Sigmoid colon (tissue), 7 donors: ENCODE data around the gene CFAP54. TPM values are rescaled to one million over a fixed set of nuclear protein-coding genes. Genes with fewer than 3 reads are reported as not detected.

Experiments
- DNase-seq: peaks from one replicate; pipeline ENCODE4 v3.0.0-alpha.2; 2019
- H3K27ac ChIP-seq, 4 donors: fragments of 200-600 bp; sonication (generic); one replicate each; pipeline ENCODE4 v1.5.1; 2016 to 2019; ENCODE audit warnings: mild to moderate bottlenecking in 1 of 4
- H3K27me3 ChIP-seq, 3 donors: fragments of 200-600 bp; sonication (generic); one replicate each; pipeline ENCODE4 v1.5.1; 2019; ENCODE audit warnings: mild to moderate bottlenecking in 1 of 3
- H3K36me3 ChIP-seq, 4 donors: fragments of 200-600 bp; sonication (generic); one replicate each; pipeline ENCODE4 v1.5.1; 2016 to 2019
- H3K4me1 ChIP-seq, 4 donors: fragments of 200-600 bp; sonication (generic); one replicate each; pipeline ENCODE4 v1.5.1; 2017 to 2019
- H3K4me3 ChIP-seq, 4 donors: fragments of 200-600 bp; sonication (generic); one replicate each; pipeline ENCODE4 v1.5.1; 2017 to 2019; ENCODE audit warnings: mild to moderate bottlenecking in 2 of 4, moderate library complexity in 1 of 4
- H3K9me3 ChIP-seq, 4 donors: fragments of 200-600 bp in 3 of 4; sonication (generic) in 3 of 4; one replicate each; pipeline versions ENCODE4 v1.5.1 to v1.6.1; 2013 to 2019
- EP300 ChIP-seq, 4 donors: sonication (generic); formaldehyde crosslinking; IDR thresholded peaks; one replicate each; pipeline ENCODE4 v1.6.1; 2017; ENCODE audit warnings: antibody characterized with exemption in 4 of 4
- POLR2A ChIP-seq, 2 donors: fragments of 450-650 bp; IDR thresholded peaks; one replicate each; pipeline ENCODE4 v1.6.1; 2016; ENCODE audit warnings: antibody characterized with exemption in 2 of 2, mild to moderate bottlenecking in 2 of 2, moderate library complexity in 2 of 2
- POLR2AphosphoS5 ChIP-seq, 4 donors: sonication (generic); formaldehyde crosslinking; IDR thresholded peaks; one replicate each; pipeline ENCODE4 v1.6.1; 2017; ENCODE audit warnings: antibody characterized with exemption in 4 of 4
- WGBS, 2 donors: extraction: QIAGEN DNeasy Blood & Tissue Kit; methylation state at CpG; one replicate each; pipeline ENCODE4 v1.1.7; 2013; 5-methylcytosine and 5-hydroxymethylcytosine counted together
- intact Hi-C: fragments of 100-400 bp; cut with DNase I; formaldehyde crosslinking; loops from one replicate; pipeline ENCODE4 v1.15.1; 2023
- polyA plus RNA-seq, 3 donors: library from polyadenylated mRNA; stranded (reverse); fragments of 200-250 nt; gene quantifications; one replicate each; pipeline ENCODE4 v1.2.3, GENCODE V29; 2013
- total RNA-seq, 4 donors: library from RNA; depleted of rRNA; stranded (reverse); fragments of >200 nt; gene quantifications; one replicate each; pipeline ENCODE4 v1.1.0, GENCODE V29; 2016
- TF ChIP-seq, protein P1 (sequence below), 4 experiments: fragments of 450-650 bp in 3 of 4; fragments of 200-600 bp in 1 of 4; IDR thresholded peaks; one replicate each; pipeline ENCODE4 v1.5.1; 2016 to 2019; ENCODE audit warnings: antibody characterized with exemption in 4 of 4, mild to moderate bottlenecking in 3 of 4, moderate library complexity in 2 of 4
- donor health status: healthy with polysubstance abuse.
- donor health status: Bipolar disorder and iron deficiency.
- donor health status: healthy.

CFAP54 gene
- total and polyA plus RNA-seq, 7 donors: 0.07 to 10.5 (median 3.1) TPM; not detected in 2

GRCh38 chr12:96908423-96908675 lies 419.0 kb downstream of the CFAP54 start:
- H3K27ac ChIP-seq: peak overlapping the region in 1 of 4 donors; percentile 92
- H3K4me1 ChIP-seq: peaks cover 0 to 40% (median 24%) of the 10 kb centered on the region in 4 donors
- H3K4me3 ChIP-seq: peak overlapping the region in 1 of 4 donors; percentile 89
- intact Hi-C loops: loop anchor here (5.0 kb wide), 1 partner anchor 626 kb away; no protein-coding TSS in a partner anchor
- no peaks in the 10 kb centered on the region for H3K9me3 ChIP-seq
- no peak for DNase-seq
- TF ChIP-seq, protein P1, sequence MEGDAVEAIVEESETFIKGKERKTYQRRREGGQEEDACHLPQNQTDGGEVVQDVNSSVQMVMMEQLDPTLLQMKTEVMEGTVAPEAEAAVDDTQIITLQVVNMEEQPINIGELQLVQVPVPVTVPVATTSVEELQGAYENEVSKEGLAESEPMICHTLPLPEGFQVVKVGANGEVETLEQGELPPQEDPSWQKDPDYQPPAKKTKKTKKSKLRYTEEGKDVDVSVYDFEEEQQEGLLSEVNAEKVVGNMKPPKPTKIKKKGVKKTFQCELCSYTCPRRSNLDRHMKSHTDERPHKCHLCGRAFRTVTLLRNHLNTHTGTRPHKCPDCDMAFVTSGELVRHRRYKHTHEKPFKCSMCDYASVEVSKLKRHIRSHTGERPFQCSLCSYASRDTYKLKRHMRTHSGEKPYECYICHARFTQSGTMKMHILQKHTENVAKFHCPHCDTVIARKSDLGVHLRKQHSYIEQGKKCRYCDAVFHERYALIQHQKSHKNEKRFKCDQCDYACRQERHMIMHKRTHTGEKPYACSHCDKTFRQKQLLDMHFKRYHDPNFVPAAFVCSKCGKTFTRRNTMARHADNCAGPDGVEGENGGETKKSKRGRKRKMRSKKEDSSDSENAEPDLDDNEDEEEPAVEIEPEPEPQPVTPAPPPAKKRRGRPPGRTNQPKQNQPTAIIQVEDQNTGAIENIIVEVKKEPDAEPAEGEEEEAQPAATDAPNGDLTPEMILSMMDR (IDR thresholded peaks at IDR 0.05): no peak
- TF ChIP-seq EP300 (IDR thresholded peaks at IDR 0.05) (no peak), POLR2A (IDR thresholded peaks at IDR 0.05) (no peak), POLR2AphosphoS5 (IDR thresholded peaks at IDR 0.05) (no peak)
- no peaks in the 10 kb centered on the region for H3K27me3 ChIP-seq
- no peaks in the 10 kb centered on the region for H3K36me3 ChIP-seq
- 66 to 71% methylated on average over 3 of the region's 3 CpGs for WGBS, 2 donors

- intact Hi-C loops: no loop called here
- Histone ChIP-seq H3K36me3 (no peaks in the 10 kb centered on the region), H3K9me3 (no peaks in the 10 kb centered on the region), H3K4me1 (peaks cover 0 to 34% (median 24%) of the 10 kb centered on the region in 4 donors), H3K27ac (peak overlapping the region in 2 of 4 donors; percentile 7 to 13), H3K27me3 (no peaks in the 10 kb centered on the region), H3K4me3 (no peak overlapping the region)
- 80 to 89% methylated on average over 2 of the region's 2 CpGs for WGBS, 2 donors
- no peak for DNase-seq
- TF ChIP-seq POLR2AphosphoS5 (IDR thresholded peaks at IDR 0.05): peak in 1 of 4 donors; percentile 58
- TF ChIP-seq, protein P1 (IDR thresholded peaks at IDR 0.05): no peak
These were observed 422.9 kb downstream of the CFAP54 start for GRCh38 chr12:96912261-96912660.

- 95 to 96% methylated on average over 2 of the region's 2 CpGs for WGBS, 2 donors
- no peak for TF ChIP-seq POLR2A (IDR thresholded peaks at IDR 0.05)
- no peak for TF ChIP-seq POLR2AphosphoS5 (IDR thresholded peaks at IDR 0.05)
- TF ChIP-seq, protein P1 (IDR thresholded peaks at IDR 0.05): no peak
- TF ChIP-seq EP300 (IDR thresholded peaks at IDR 0.05): no peak
- no peak for DNase-seq
These were observed 423.6 kb downstream of the CFAP54 start for GRCh38 chr12:96912943-96913342.

GRCh38 chr12:96919510-96920210 lies 430.3 kb downstream of the CFAP54 start:
- intact Hi-C loops: no loop called here
- H3K36me3 ChIP-seq: peaks cover 0 to 22% (median 0%) of the 10 kb centered on the region in 4 donors
- no peak overlapping the region for H3K4me3 ChIP-seq
- H3K9me3 ChIP-seq: no peaks in the 10 kb centered on the region
- no peaks in the 10 kb centered on the region for H3K27me3 ChIP-seq
- WGBS, 2 donors: 89 to 91% methylated on average over 2 of the region's 2 CpGs
- no peaks in the 10 kb centered on the region for H3K4me1 ChIP-seq
- no peak for TF ChIP-seq POLR2AphosphoS5 (IDR thresholded peaks at IDR 0.05)
- no peak for TF ChIP-seq EP300 (IDR thresholded peaks at IDR 0.05)
- no peak for TF ChIP-seq POLR2A (IDR thresholded peaks at IDR 0.05)
- TF ChIP-seq, protein P1 (IDR thresholded peaks at IDR 0.05): no peak
- H3K27ac ChIP-seq: no peak overlapping the region
- no peak for DNase-seq

More at GRCh38 chr12:96912943-96913342, 423.6 kb downstream of the CFAP54 start:
- H3K9me3 ChIP-seq: no peaks in the 10 kb centered on the region
- H3K36me3 ChIP-seq: no peaks in the 10 kb centered on the region
- H3K4me3 ChIP-seq: no peak overlapping the region
- no peaks in the 10 kb centered on the region for H3K27me3 ChIP-seq
- no peak overlapping the region for H3K27ac ChIP-seq
- intact Hi-C loops: no loop called here
- peaks cover 0 to 31% (median 21%) of the 10 kb centered on the region in 4 donors for H3K4me1 ChIP-seq

Other genes with a start within 250 kb of the CFAP54 start
- 100 to 1,000 TPM in 1 of 4 donors, 10 to 100 TPM in 3; 63.2 to 117 (median 82.0) TPM for gene CDK17, start 89.1 kb upstream of the CFAP54 start, total RNA-seq
- gene CDK17, start 89.1 kb upstream of the CFAP54 start, polyA plus RNA-seq: 1 to 10 TPM; 4.6 to 9.6 (median 9.4) TPM